HEK293 (cell line): ENCODE results near the gene GNA12.

ENCODE experiments used
- CTCF ChIA-PET: fragments of 350-600 bp; formaldehyde crosslinking; extraction: SDS; loops from one replicate; lab custom pipeline; 2021; ENCODE audit warnings: antibody characterized with exemption; lab: Yijun Ruan, JAX
- POLR2A ChIA-PET: fragments of 300-600 bp; formaldehyde crosslinking; extraction: SDS; loops from one replicate; lab custom pipeline; 2020; ENCODE audit warnings: antibody characterized with exemption, inconsistent platforms; lab: Yijun Ruan, JAX
- H3K27ac ChIP-seq: fragments of 200-500 bp; sonication (Bioruptor generic); 2 replicates; pipeline ENCODE4 v1.5.1; 2014; ENCODE audit warnings: low read depth, low read length, control low read depth, inconsistent platforms; ENCODE audit errors: extremely low read depth
- H3K36me3 ChIP-seq, 2 experiments: fragments of 200-500 bp in 1 of 2; sonication (Bioruptor generic) in 1 of 2; 1 replicate in 1 of 2; 2 replicates in 1 of 2; pipeline ENCODE4 v1.5.1; 2014 to 2017; ENCODE audit warnings: inconsistent platforms in 2 of 2, low read length in 2 of 2; ENCODE audit not compliant: control insufficient read depth in 2 of 2, insufficient read depth in 1 of 2
- H3K4me1 ChIP-seq: fragments of 200-500 bp; sonication (Bioruptor generic); 2 replicates; pipeline ENCODE4 v1.5.1; 2014; ENCODE audit warnings: mild to moderate bottlenecking, low read length, inconsistent platforms; ENCODE audit not compliant: control insufficient read depth, insufficient read depth
- H3K4me3 ChIP-seq: 2 replicates; pipeline ENCODE4 v1.5.1; 2011; ENCODE audit warnings: low read depth, mild to moderate bottlenecking, control low read depth, low read length, moderate library complexity
- H3K9me3 ChIP-seq: fragments of 200-500 bp; sonication (Bioruptor generic); 2 replicates; pipeline ENCODE4 v1.5.1; 2014; ENCODE audit warnings: low read depth, low read length, inconsistent platforms; ENCODE audit not compliant: control insufficient read depth, insufficient read depth
- ATF2 ChIP-seq: fragments of 450-650 bp; formaldehyde crosslinking; IDR thresholded peaks from 2 replicates; pipeline ENCODE4 v1.5.1; 2016; ENCODE audit warnings: missing biosample characterization, missing genetic modification characterization, low read depth
- FEZF1 ChIP-seq: fragments of 450-650 bp; formaldehyde crosslinking; IDR thresholded peaks from 2 replicates; pipeline ENCODE4 v1.5.1; 2016; ENCODE audit warnings: missing biosample characterization, missing genetic modification characterization
- HOXC10 ChIP-seq: sonication (generic); formaldehyde crosslinking; IDR thresholded peaks from 2 replicates; pipeline ENCODE4 v1.8.1; 2023; ENCODE audit warnings: mild to moderate bottlenecking, missing genetic modification reagents
- SCRT1 ChIP-seq: fragments of 450-650 bp; formaldehyde crosslinking; IDR thresholded peaks from 2 replicates; pipeline ENCODE4 v1.5.1; 2016; ENCODE audit warnings: missing biosample characterization, missing genetic modification characterization, borderline replicate concordance
- SCRT2 ChIP-seq: fragments of 450-650 bp; formaldehyde crosslinking; IDR thresholded peaks from 2 replicates; pipeline ENCODE4 v1.5.1; 2016; ENCODE audit warnings: missing biosample characterization, missing genetic modification characterization
- ZBTB21 ChIP-seq: fragments of 450-650 bp; formaldehyde crosslinking; IDR thresholded peaks from 2 replicates; pipeline ENCODE4 v1.5.1; 2017; ENCODE audit warnings: missing biosample characterization, missing genetic modification characterization
- ZBTB44 ChIP-seq: fragments of 450-650 bp; IDR thresholded peaks from 2 replicates; pipeline ENCODE4 v1.5.1; 2018; ENCODE audit warnings: missing biosample characterization, mild to moderate bottlenecking, missing genetic modification characterization
- ZIC2 ChIP-seq: fragments of 450-650 bp; formaldehyde crosslinking; IDR thresholded peaks from 2 replicates; pipeline ENCODE4 v1.5.1; 2016; ENCODE audit warnings: missing biosample characterization, missing genetic modification characterization
- ZNF133 ChIP-seq: fragments of 450-650 bp; formaldehyde crosslinking; IDR thresholded peaks from 2 replicates; pipeline ENCODE4 v1.5.1; 2016; ENCODE audit warnings: missing biosample characterization, missing genetic modification characterization
- ZNF157 ChIP-seq: fragments of 450-650 bp; formaldehyde crosslinking; IDR thresholded peaks from 2 replicates; pipeline ENCODE4 v1.5.1; 2016; ENCODE audit warnings: missing biosample characterization, missing genetic modification characterization
- ZNF169 ChIP-seq: fragments of 450-650 bp; formaldehyde crosslinking; IDR thresholded peaks from 2 replicates; pipeline ENCODE4 v1.5.1; 2016; ENCODE audit warnings: missing biosample characterization, missing genetic modification characterization
- ZNF341 ChIP-seq: fragments of 450-650 bp; formaldehyde crosslinking; IDR thresholded peaks from 2 replicates; pipeline ENCODE4; 2016; ENCODE audit warnings: low read depth, missing biosample characterization, missing genetic modification characterization
- ZNF433 ChIP-seq: fragments of 450-650 bp; formaldehyde crosslinking; IDR thresholded peaks from 2 replicates; pipeline ENCODE4 v1.5.1; 2016; ENCODE audit warnings: missing biosample characterization, missing genetic modification characterization, low read depth
- ZNF513 ChIP-seq: fragments of 450-650 bp; IDR thresholded peaks from 2 replicates; pipeline ENCODE4 v1.5.1; 2018; ENCODE audit warnings: missing biosample characterization, missing genetic modification characterization
- ZNF514 ChIP-seq: fragments of 450-650 bp; formaldehyde crosslinking; IDR thresholded peaks from 2 replicates; pipeline ENCODE4 v1.5.1; 2016; ENCODE audit warnings: missing biosample characterization, missing genetic modification characterization
- ZNF549 ChIP-seq: fragments of 450-650 bp; IDR thresholded peaks from 2 replicates; pipeline ENCODE4 v1.5.1; 2018; ENCODE audit warnings: missing biosample characterization, missing genetic modification characterization, mild to moderate bottlenecking, inconsistent platforms, moderate library complexity
- ZNF600 ChIP-seq: fragments of 450-650 bp; formaldehyde crosslinking; IDR thresholded peaks from 2 replicates; pipeline ENCODE4 v1.5.1; 2016; ENCODE audit warnings: missing biosample characterization, missing genetic modification characterization
- ZNF677 ChIP-seq: fragments of 450-650 bp; IDR thresholded peaks from 2 replicates; pipeline ENCODE4 v1.5.0; 2018; ENCODE audit warnings: missing biosample characterization, mild to moderate bottlenecking, missing genetic modification characterization, moderate library complexity
- TF ChIP-seq, protein P1 (sequence below): fragments of 450-650 bp; formaldehyde crosslinking; IDR thresholded peaks from 2 replicates; pipeline ENCODE4 v1.5.1; 2017; ENCODE audit warnings: missing biosample characterization, missing genetic modification characterization
- TF ChIP-seq, protein P2 (sequence below): fragments of 450-650 bp; formaldehyde crosslinking; IDR thresholded peaks from 2 replicates; pipeline ENCODE4 v1.5.1; 2017; ENCODE audit warnings: missing biosample characterization, missing genetic modification characterization

The GNA12 gene

GRCh38 chr7:2824678-2825461 is 19.2 kb downstream of the GNA12 start:
- Histone ChIP-seq H3K27ac (no peak overlapping the region), H3K36me3 (peaks cover 0 to 3% of the 10 kb centered on the region in 2 experiments; a peak in 1 of 3 replicates), H3K4me1 (peaks cover 5% of the 10 kb centered on the region), H3K4me3 (no peak overlapping the region), H3K9me3 (no peaks in the 10 kb centered on the region)
- ChIA-PET POLR2A (no interaction called here), CTCF (interaction anchor here (0.6 kb wide), 1 partner anchor 40 kb away, joined by 3 read pairs; no protein-coding TSS in a partner anchor)
- TF ChIP-seq ZNF600 (tag by site-specific recombination): peak; percentile 44; the same call in 1 of the 2 replicates
- TF ChIP-seq ZNF133 (tag by site-specific recombination): no peak
- TF ChIP-seq, protein P1, sequence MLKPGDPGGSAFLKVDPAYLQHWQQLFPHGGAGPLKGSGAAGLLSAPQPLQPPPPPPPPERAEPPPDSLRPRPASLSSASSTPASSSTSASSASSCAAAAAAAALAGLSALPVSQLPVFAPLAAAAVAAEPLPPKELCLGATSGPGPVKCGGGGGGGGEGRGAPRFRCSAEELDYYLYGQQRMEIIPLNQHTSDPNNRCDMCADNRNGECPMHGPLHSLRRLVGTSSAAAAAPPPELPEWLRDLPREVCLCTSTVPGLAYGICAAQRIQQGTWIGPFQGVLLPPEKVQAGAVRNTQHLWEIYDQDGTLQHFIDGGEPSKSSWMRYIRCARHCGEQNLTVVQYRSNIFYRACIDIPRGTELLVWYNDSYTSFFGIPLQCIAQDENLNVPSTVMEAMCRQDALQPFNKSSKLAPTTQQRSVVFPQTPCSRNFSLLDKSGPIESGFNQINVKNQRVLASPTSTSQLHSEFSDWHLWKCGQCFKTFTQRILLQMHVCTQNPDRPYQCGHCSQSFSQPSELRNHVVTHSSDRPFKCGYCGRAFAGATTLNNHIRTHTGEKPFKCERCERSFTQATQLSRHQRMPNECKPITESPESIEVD (tag by site-specific recombination): no peak
- 0 out of 2 replicates have a peak, but pooled peaks have one; percentile 13 for TF ChIP-seq ZNF341 (tag by site-specific recombination)
- TF ChIP-seq SCRT1 (tag by site-specific recombination): 0 out of 2 replicates have a peak, but pooled peaks have one; percentile 9
- peak; percentile 77 for TF ChIP-seq SCRT2 (tag by site-specific recombination)
- peak; percentile 26; the same call in 1 of the 2 replicates for TF ChIP-seq ZIC2 (tag by site-specific recombination)
- no peak for TF ChIP-seq ZNF433 (tag by site-specific recombination)
- no peak for TF ChIP-seq ATF2 (tag by site-specific recombination)

- H3K9me3 ChIP-seq: no peaks in the 10 kb centered on the region
- H3K27ac ChIP-seq: no peak overlapping the region
- no peak for TF ChIP-seq ZNF169
- TF ChIP-seq SCRT2 (tag by site-specific recombination): peak; percentile 98
- TF ChIP-seq SCRT1 (tag by site-specific recombination): peak; percentile 49; the same call in 1 of the 2 replicates
- no peak for TF ChIP-seq ZNF549
- TF ChIP-seq ZBTB21 (tag by site-specific recombination): no peak
- TF ChIP-seq FEZF1: no peak
- TF ChIP-seq, all 188 proteins: peak for 2
- Histone ChIP-seq H3K36me3 (peaks cover 0 to 3% of the 10 kb centered on the region in 2 experiments; a peak in 1 of 3 replicates), H3K4me3 (no peak overlapping the region), H3K4me1 (peaks cover 5% of the 10 kb centered on the region)
- ChIA-PET CTCF (no interaction called here), POLR2A (no interaction called here)
Observed at GRCh38 chr7:2824026-2824677, 20.0 kb downstream of the GNA12 start.

DNA sequence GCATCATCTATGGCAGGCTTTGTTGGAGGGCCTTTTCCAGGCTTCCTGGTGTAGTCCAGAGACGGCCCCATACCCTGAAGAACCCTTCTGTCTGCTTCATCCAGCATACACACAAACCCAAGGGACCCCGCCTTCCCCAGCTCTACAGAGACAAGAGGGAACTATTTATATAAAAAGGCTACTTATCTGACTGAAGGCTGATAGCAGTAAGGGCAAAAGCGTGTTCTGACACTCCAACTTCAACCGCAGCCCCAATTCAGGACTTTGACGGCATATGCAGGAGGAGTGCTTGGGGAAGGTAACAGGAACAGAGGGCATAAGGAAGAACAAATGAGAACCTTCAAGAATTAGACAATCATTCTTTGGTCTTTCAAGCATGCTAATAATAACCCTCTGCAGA is 21.0 kb downstream of the GNA12 start:
- ChIA-PET CTCF (interaction anchor here (0.7 kb wide), 1 partner anchor 20 kb away, joined by 3 read pairs; no protein-coding TSS in a partner anchor), POLR2A (no interaction called here)
- no peak for TF ChIP-seq ZNF677 (tag by site-specific recombination)
- TF ChIP-seq ZNF157 (tag by site-specific recombination): no peak
- TF ChIP-seq, protein P2, sequence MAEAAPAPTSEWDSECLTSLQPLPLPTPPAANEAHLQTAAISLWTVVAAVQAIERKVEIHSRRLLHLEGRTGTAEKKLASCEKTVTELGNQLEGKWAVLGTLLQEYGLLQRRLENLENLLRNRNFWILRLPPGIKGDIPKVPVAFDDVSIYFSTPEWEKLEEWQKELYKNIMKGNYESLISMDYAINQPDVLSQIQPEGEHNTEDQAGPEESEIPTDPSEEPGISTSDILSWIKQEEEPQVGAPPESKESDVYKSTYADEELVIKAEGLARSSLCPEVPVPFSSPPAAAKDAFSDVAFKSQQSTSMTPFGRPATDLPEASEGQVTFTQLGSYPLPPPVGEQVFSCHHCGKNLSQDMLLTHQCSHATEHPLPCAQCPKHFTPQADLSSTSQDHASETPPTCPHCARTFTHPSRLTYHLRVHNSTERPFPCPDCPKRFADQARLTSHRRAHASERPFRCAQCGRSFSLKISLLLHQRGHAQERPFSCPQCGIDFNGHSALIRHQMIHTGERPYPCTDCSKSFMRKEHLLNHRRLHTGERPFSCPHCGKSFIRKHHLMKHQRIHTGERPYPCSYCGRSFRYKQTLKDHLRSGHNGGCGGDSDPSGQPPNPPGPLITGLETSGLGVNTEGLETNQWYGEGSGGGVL: no peak
- TF ChIP-seq ZBTB44 (tag by site-specific recombination): no peak
- TF ChIP-seq HOXC10 (CRISPR knock-in tag): no peak
- TF ChIP-seq ZNF514: no peak
- TF ChIP-seq ZNF513: no peak

More for the DNA sequence above, 21.0 kb downstream of the GNA12 start:
- peaks cover 0 to 3% of the 10 kb centered on the region in 2 experiments; a peak in 1 of 3 replicates for H3K36me3 ChIP-seq
- H3K9me3 ChIP-seq: no peaks in the 10 kb centered on the region
- H3K4me1 ChIP-seq: peaks cover 5% of the 10 kb centered on the region
- H3K27ac ChIP-seq: no peak overlapping the region
- no peak overlapping the region for H3K4me3 ChIP-seq
